B cell (primary cell): ENCODE results near the gene WNT1. TPM values are rescaled to one million over a fixed set of nuclear protein-coding genes. Genes with fewer than 3 reads are reported as not detected.
A peak's percentile ranks its signal among the peaks of the same experiment; 100 is the strongest.

Experiments
- ATAC-seq: fragments of 200-7000 bp; cut with Tn5 transposase; one replicate; pipeline ENCODE4 v1.10.0; 2021; ENCODE audit warnings: low read depth, mild to moderate bottlenecking, moderate number of reproducible peaks, moderate library complexity
- CTCF ChIA-PET: fragments of 350-600 bp; sonication (Branson Sonifier 250); formaldehyde crosslinking; loops from one replicate; lab custom pipeline; 2021; ENCODE audit warnings: antibody characterized with exemption, inconsistent platforms; lab: Charles Lee
- POLR2A ChIA-PET: fragments of 350-600 bp; sonication (Branson Sonifier 250); formaldehyde crosslinking; loops from one replicate; lab custom pipeline; 2021; ENCODE audit warnings: antibody characterized with exemption; lab: Charles Lee
- DNase-seq: peaks from one replicate; pipeline ENCODE4 v3.0.0; 2013
- H2AFZ ChIP-seq: 2 replicates; pipeline ENCODE4 v1.6.1; 2012; ENCODE audit warnings: mild to moderate bottlenecking, low read depth, low read length; ENCODE audit not compliant: insufficient read depth, poor library complexity, severe bottlenecking
- H3K27ac ChIP-seq, 2 donors: 1 replicate in 1 of 2; 2 replicates in 1 of 2; pipeline ENCODE4 v1.5.1; 2012 to 2013; ENCODE audit warnings: low read length in 2 of 2, mild to moderate bottlenecking in 2 of 2, moderate library complexity in 1 of 2
- H3K27me3 ChIP-seq, 4 experiments: fragments of 200-600 bp in 1 of 4; sonication (generic) in 1 of 4; replicated peaks in 1 of 4; 1 replicate in 2 of 4; 2 replicates in 2 of 4; pipeline versions ENCODE4 v1.6.1 to v1.7.0; 2013 to 2016; ENCODE audit warnings: low read length in 3 of 4, mild to moderate bottlenecking in 2 of 4, mixed read lengths in 1 of 4, moderate library complexity in 1 of 4; ENCODE audit not compliant: insufficient read depth in 4 of 4, control insufficient read depth in 3 of 4; ENCODE audit errors: control extremely low read depth in 1 of 4
- H3K36me3 ChIP-seq, 2 experiments: replicated peaks in 1 of 2; 1 replicate in 1 of 2; 2 replicates in 1 of 2; pipeline versions ENCODE4 v1.6.1 to v1.7.1; 2013; ENCODE audit warnings: low read length in 1 of 2; ENCODE audit not compliant: insufficient read depth in 2 of 2, control insufficient read depth in 1 of 2; ENCODE audit errors: control extremely low read depth in 1 of 2, extremely low read depth in 1 of 2
- H3K4me1 ChIP-seq, 2 donors: fragments of 200-600 bp in 1 of 2; sonication (generic) in 1 of 2; 1 replicate in 1 of 2; 2 replicates in 1 of 2; pipeline versions ENCODE4 v1.5.1 to v1.6.1; 2013 to 2017; ENCODE audit warnings: low read length in 2 of 2; ENCODE audit not compliant: control insufficient read depth in 2 of 2, insufficient read depth in 2 of 2
- H3K4me2 ChIP-seq: replicated peaks from 2 replicates; pipeline ENCODE3; 2012; ENCODE audit warnings: mild to moderate bottlenecking, low read depth, low read length; ENCODE audit not compliant: poor library complexity, severe bottlenecking
- H3K4me3 ChIP-seq, 5 experiments: fragments of 200-600 bp in 1 of 5; sonication (generic) in 1 of 5; 1 replicate in 3 of 5; 2 replicates in 2 of 5; pipeline versions ENCODE4 v1.5.1 to v1.7.0; 2011 to 2016; ENCODE audit warnings: low read length in 4 of 5, mild to moderate bottlenecking in 4 of 5, low read depth in 2 of 5, control low read depth in 1 of 5, moderate library complexity in 1 of 5; ENCODE audit not compliant: insufficient read depth in 1 of 5; ENCODE audit errors: control extremely low read depth in 1 of 5, extremely low read depth in 1 of 5
- H3K79me2 ChIP-seq: fragments of 200-600 bp; sonication (generic); one replicate; pipeline ENCODE4 v1.6.0; 2016; ENCODE audit warnings: low read length; ENCODE audit not compliant: control insufficient read depth, insufficient read depth
- H3K9ac ChIP-seq: fragments of 200-600 bp; sonication (generic); 2 replicates; pipeline ENCODE4 v1.6.1; 2017; ENCODE audit warnings: mild to moderate bottlenecking, low read length, moderate library complexity
- H3K9me3 ChIP-seq, 3 donors: one replicate each; pipeline versions ENCODE4 v1.6.1 to v1.7.1; 2013; ENCODE audit warnings: low read length in 2 of 3; ENCODE audit not compliant: control insufficient read depth in 2 of 3, insufficient read depth in 1 of 3; ENCODE audit errors: control extremely low read depth in 1 of 3
- H4K20me1 ChIP-seq: 2 replicates; pipeline ENCODE4 v1.6.0; 2012; ENCODE audit warnings: mild to moderate bottlenecking, low read length; ENCODE audit not compliant: insufficient read depth, control insufficient read depth, poor library complexity, severe bottlenecking
- H3K27ac Mint-ChIP-seq: one replicate; pipeline ENCODE4 v1.8.0; 2021; ENCODE audit warnings: mixed read lengths
- H3K27me3 Mint-ChIP-seq: one replicate; pipeline ENCODE4 v1.8.0; 2021; ENCODE audit warnings: mixed read lengths
- H3K4me1 Mint-ChIP-seq: one replicate; pipeline ENCODE4 v1.8.0; 2021; ENCODE audit warnings: mixed read lengths
- H3K4me3 Mint-ChIP-seq: one replicate; pipeline ENCODE4 v1.8.0; 2021; ENCODE audit warnings: mixed read lengths
- H3K9me3 Mint-ChIP-seq: one replicate; pipeline ENCODE4 v1.8.0; 2022; ENCODE audit warnings: mixed read lengths; ENCODE audit not compliant: insufficient read depth
- EZH2 ChIP-seq: IDR thresholded peaks from 2 replicates; pipeline ENCODE4 v1.6.1; 2012; ENCODE audit warnings: borderline replicate concordance, low read depth, mild to moderate bottlenecking, moderate library complexity, low read length; ENCODE audit not compliant: insufficient read depth, poor library complexity, severe bottlenecking
- WGBS: methylation state at CpG from one replicate; pipeline ENCODE4 v1.1.5; 2013; ENCODE audit warnings: missing lambda C conversion rate; ENCODE audit not compliant: insufficient coverage; 5-methylcytosine and 5-hydroxymethylcytosine counted together
- intact Hi-C: fragments of 100-400 bp; cut with micrococcal nuclease; formaldehyde crosslinking; loops from one replicate; pipeline ENCODE4 v1.10.0; 2022
- polyA plus RNA-seq: library from polyadenylated mRNA; depleted of rRNA; stranded (reverse); fragments of >200 nt; gene quantifications from 2 replicates; pipeline ENCODE4 v1.2.3, GENCODE V29; 2012
- total RNA-seq, 2 donors: library from RNA; stranded (reverse); fragments of 120-200 nt in 1 of 2; gene quantifications; 1 replicate in 1 of 2; 2 replicates in 1 of 2; pipeline versions ENCODE4 v1.2.3 to v1.2.4, GENCODE V29; 2013 to 2022
- TF ChIP-seq, protein P1 (sequence below): fragments of 200-600 bp; IDR thresholded peaks from one replicate; pipeline ENCODE4 v1.8.0; 2022; ENCODE audit warnings: antibody characterized with exemption, mild to moderate bottlenecking

The WNT1 gene
- total and polyA plus RNA-seq, 2 donors (not counting 1 experiment from before 2014, with no cell fraction given): 0.55 TPM; not detected in 1

DNA sequence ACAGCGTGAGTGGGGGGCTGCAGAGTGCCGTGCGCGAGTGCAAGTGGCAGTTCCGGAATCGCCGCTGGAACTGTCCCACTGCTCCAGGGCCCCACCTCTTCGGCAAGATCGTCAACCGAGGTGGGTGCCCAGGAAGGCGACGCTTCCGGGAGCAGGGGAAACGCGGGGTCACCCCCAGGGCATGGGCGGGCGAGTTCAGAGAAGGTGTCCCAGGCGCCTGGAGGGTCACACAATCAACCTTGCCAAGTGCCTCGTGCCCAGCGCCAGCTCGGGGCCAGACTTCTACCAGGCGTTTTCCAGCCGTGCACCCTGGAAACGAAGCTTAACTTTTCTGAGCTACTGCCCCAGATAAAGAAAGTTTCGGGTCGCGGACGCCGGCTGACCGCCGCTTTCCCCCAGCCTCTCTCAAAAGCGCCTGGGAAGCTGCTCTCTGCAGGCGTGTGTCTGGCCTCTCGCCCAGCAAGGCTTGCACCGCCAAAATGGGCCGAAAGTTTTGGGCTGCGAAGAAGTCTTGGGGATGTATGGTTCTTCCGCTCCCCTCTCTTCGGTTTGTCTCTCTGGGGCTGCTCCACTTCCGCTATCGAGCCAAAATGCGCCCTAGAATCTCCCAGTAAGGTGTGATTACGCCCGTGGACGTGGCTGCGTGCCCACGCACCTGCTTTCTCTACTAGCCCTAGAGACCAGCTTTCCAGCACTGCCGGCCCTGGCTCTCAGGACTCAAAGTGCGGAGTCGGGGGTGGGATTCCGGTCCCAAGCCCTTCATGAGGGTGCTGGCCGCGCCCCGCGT, 1.7 kb downstream of the WNT1 start:
- peaks cover 2 to 68% (median 36%) of the 10 kb centered on the region in 4 experiments for H3K27me3 ChIP-seq
- Mint-ChIP-seq H3K27me3 (peaks cover 56% of the 10 kb centered on the region), H3K27ac (peak overlapping the region; percentile 50), H3K9me3 (no peaks in the 10 kb centered on the region), H3K4me3 (peak overlapping the region; percentile 93), H3K4me1 (peaks cover 54% of the 10 kb centered on the region)
- CTCF ChIA-PET: interaction anchor here (0.6 to 9.0 kb wide), 18 partner anchors 9 to 127 kb away, joined by 3 to 71 read pairs (median 7); partner anchors contain the start of genes ARF3, DDX23, FKBP11 and RND1
- H3K4me2 ChIP-seq: peak overlapping the region; percentile 99
- DNase-seq (peak; percentile 75), ATAC-seq (peak; percentile 31)
- H3K9ac ChIP-seq: peak overlapping the region; percentile 76
- intact Hi-C loops: loop anchor here (2.0 kb wide), 3 partner anchors 15 to 127 kb away; partner anchors contain the start of genes ARF3 and DDX23
- peaks cover 44 to 50% of the 10 kb centered on the region in 2 donors for H3K4me1 ChIP-seq
- peak overlapping the region; percentile 52 to 86 (median 63) for H3K4me3 ChIP-seq
- no peak overlapping the region for H3K27ac ChIP-seq
- H2AFZ ChIP-seq: peak overlapping the region; percentile 86
- POLR2A ChIA-PET: interaction anchor here (1.1 to 2.8 kb wide), 3 partner anchors 10 to 17 kb away, joined by 4 to 12 read pairs (median 9); no protein-coding TSS in a partner anchor
- 1% methylated on average over 54 of the region's 55 CpGs for WGBS
- TF ChIP-seq, protein P1, sequence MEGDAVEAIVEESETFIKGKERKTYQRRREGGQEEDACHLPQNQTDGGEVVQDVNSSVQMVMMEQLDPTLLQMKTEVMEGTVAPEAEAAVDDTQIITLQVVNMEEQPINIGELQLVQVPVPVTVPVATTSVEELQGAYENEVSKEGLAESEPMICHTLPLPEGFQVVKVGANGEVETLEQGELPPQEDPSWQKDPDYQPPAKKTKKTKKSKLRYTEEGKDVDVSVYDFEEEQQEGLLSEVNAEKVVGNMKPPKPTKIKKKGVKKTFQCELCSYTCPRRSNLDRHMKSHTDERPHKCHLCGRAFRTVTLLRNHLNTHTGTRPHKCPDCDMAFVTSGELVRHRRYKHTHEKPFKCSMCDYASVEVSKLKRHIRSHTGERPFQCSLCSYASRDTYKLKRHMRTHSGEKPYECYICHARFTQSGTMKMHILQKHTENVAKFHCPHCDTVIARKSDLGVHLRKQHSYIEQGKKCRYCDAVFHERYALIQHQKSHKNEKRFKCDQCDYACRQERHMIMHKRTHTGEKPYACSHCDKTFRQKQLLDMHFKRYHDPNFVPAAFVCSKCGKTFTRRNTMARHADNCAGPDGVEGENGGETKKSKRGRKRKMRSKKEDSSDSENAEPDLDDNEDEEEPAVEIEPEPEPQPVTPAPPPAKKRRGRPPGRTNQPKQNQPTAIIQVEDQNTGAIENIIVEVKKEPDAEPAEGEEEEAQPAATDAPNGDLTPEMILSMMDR: no peak
- no peak for TF ChIP-seq EZH2
- H3K36me3 ChIP-seq: no peaks in the 10 kb centered on the region
- H3K9me3 ChIP-seq: peaks cover 0 to 25% (median 0%) of the 10 kb centered on the region in 3 donors
- H4K20me1 ChIP-seq: no peaks in the 10 kb centered on the region
- H3K79me2 ChIP-seq: no peaks in the 10 kb centered on the region
